Stimulated activated naive CD8-positive, alpha-beta T cell treated with anti-CD3 and anti-CD28 coated beads, Interleukin-15, Interleukin-2, amounts not matched to agents 100 U/mL and 50 U/mL, for 24 hours (primary cell): ENCODE measurements around the gene XPO1.
"Not testable (repeated sequence)": the region's sequence is repeated elsewhere in the genome, so short reads cannot be mapped to it uniquely, and the experiment has no call there.

ENCODE experiments used
- ATAC-seq: fragments of 150-1000 bp; cut with Tn5 transposase; one replicate; pipeline ENCODE4 v1.10.0; 2021
- DNase-seq: peaks from one replicate; pipeline ENCODE4 v3.0.0; 2021

Gene XPO1

DNA sequence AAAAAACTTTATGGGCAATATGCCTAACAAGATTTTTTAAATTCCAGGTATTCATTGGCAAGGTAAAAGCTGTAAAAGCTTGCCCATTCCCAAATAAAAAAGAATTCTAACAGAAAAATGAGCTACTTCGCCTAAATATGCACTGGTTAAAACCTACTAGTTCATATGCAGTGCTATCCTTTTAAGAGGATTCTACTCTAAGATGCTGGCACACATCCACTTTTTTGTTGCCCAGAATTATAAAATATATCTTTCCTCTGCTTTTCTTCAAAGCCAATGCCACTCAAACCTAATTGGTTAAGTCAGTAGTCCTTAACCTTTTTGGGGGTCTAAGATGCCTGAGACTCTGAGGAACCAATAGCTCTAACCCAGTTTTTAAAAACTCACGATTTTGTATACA, 3.2 kb downstream of the XPO1 start:
- DNase-seq = no peak

DNA sequence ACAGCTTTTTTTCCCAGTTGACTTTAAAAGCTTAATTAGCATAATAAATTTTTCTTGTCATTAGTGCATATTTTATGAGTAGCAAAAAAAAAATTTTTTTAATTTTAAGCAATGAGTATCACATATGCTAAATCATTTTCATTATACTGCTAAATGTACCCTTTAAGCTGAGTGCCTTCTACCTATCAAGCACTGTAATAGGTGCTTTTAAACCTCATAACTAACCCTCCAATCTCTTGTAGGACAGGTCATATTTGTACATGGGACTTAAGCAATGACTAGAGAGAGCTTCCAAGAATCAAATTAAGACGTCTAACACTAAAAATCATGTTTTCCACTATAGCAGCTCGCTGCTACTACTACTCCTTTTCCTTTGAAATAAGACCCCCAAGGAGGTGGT, 7.4 kb downstream of the XPO1 start:
- no peak for DNase-seq
- no peak for ATAC-seq

More for the DNA sequence above, 3.2 kb downstream of the XPO1 start:
- ATAC-seq = no peak

DNA sequence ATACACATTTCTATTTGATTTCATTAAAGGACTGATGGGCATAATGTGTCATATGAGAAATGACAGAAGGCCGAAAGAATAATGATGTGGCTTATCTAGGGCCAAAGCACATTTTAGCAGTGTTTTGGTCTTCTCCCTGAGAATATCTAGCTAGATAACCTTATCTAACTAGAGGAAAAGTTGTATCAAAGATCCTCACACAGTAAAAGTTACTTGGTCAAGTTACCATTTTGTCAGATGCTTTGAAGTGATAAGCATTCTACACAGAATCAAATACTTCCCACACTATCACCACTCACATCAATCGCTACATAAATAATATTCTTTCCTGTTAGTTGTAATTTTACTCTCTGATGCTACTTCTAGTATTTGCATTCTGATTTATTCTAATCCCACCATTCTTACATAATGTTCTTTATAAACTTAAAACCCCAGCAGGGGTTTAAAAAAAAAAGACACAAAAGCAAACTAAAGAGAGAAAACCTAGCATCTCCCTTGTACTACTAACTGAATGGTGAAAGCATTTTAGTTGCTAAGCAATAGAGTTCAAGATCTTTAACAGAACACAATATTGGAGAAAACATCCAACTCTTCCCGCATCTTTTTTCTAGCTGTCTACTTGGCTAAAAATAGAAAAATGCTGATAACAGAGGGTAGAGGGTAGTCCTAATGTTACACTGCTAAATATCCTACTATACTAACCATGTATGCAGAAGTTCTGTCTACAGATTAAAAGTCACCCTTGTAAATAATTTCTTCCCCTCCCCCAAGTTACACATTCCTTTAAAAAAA, 8.0 kb downstream of the XPO1 start:
- ATAC-seq (no peak), DNase-seq (no peak)

DNA sequence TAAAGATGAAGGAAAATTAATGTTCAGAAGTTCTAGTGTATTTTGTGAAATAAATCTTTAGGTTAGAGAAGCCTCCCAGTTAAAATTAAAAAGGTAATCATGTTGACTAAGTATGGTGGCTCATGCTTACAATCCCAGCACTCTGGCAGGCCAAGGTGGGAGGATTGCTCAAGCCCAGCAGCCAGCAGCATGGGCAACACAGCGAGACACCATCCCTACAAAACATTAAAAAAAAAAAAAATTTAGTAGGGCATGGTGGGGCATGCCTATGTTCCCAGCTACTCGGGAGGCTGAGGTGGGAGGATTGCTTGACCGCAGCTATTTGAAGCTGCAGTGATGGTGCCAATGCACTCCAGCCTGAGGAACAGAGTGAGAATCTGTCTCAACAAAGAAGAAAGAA, 17.9 kb downstream of the XPO1 start:
- DNase-seq = no peak
- no peak for ATAC-seq

DNA sequence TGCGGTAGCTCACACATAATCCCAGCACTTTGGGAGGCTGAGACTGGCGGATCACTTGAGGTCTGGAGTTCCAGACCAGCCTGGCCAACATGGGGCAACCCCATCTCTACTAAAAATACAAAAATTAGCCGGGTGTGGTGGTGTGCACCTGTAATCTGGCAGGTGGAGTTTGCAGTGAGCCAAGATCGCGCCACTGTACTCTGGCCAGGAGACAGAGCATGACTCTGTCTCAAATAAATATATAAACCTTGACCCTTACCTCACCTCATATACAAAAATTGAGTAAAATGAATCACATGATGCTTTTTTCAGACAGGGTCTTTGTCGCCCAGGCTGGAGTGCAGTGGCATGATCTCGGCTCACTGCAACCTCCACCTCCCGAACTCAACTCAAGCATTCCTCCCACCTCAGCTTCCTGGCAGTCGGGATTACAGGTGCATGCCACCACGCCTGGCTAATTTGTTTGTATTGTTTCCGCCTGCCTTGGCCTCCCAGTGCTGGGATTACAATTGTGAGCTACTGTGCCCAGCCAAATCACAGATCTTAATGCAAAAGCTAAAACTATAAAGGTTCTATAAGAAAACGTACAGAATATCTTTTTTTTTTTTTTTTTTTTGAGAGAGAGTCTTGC, 25.3 kb downstream of the XPO1 start:
- DNase-seq (no peak), ATAC-seq (no peak)

DNA sequence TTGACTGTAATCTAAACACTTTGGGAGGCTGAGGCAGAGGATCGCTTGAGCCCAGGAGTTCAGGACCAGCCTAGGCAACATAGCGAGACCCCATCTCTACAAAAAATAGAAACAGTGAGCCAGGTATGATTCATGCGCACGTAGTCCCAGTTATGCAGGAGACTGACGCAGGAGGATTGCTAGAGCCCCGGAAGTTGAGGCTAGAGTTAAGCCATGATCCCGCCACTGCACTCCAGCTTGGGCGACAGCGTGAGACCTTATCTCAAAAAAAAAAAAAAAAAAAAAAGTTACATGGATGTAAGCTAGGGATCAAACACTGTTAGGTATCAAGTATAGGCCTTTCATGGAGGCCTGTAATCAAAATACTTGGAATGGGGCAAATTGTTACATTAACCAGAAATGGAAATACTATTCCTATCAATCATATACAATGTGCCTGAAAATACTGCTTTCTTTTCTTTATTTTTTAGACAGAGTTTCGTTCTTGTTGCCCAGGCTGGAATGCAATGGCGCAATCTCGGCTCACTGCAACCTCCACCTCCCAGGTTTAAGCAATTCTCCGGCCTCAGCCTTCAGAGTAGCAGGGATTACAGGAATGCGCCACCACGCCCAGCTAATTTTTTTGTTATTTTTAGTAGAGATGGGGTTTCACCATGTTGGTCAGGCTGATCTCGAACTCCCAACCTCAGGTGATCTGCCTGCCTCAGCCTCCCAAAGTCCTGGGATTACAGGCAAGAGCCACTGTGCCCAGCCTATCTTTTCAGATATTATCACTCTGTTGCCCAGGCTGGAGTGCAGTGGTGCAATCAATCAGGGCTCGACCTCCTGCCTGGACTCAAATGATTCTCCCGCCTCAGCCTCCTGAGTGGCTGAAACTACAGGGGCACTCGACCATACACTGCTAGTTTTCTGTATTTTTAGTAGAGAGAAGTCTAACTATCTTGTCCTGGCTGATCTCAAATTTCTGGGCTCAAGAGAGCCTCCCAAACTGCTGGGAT, 27.2 kb downstream of the XPO1 start:
- no peak for ATAC-seq
- DNase-seq = no peak

DNA sequence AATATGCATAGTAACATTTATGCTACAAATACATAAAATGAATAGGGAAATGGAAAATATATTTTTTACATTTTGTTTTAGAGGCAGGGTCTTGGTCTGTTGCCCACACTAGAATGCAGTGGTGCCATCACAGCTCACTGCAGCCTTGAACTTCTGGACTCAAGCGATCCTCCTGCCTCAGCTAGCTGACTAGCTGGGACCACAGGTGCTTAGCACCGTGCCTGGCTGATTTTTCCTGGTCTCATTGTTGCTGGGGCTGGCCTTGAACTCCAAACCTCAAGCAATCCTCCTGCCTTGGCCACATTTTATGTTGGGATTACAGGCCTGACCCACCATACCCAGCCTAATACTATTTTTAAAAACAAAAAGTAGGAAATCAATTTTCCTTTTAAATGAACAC, 33.2 kb downstream of the XPO1 start:
- ATAC-seq = no peak

DNA sequence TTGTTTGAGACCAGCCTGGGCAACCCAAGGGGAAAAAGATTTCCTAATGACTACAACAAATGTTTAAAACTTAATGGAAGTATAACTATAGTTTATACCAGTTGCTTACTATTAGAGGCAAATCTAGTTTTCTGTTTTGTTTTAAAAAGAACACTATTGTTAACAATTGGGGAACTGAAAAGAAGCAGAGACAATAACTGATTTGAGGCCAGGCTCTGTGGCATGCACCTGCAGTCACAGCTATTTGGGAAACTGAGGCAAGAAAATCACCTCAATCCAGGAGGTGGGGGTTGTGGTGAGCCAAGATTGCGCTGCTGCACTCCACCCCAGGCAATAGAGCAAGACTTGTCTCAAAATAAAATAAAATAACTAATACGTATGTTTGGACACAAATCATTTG, 39.1 kb downstream of the XPO1 start:
- DNase-seq = no peak
- ATAC-seq = no peak

More for the DNA sequence above, 33.2 kb downstream of the XPO1 start:
- DNase-seq = no peak

DNA sequence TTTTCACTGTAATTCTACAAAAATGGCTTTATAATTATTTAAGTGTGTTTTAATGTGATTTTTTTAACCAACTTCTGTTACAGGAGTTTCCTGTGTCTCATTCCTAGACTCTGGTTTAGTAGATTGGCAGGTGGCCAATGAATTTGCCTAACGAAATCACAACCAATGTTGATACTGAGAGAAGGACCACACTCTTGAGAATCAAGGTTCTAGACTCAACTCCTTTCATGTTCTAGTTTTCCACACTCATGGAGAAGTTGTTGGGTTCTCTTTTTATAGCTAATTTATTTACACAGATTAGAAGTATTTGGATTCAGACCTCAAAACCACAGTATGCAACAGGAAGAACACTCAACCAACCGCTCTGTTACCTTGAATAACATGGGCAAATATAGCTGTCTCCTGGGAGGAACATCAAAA, 44.6 kb downstream of the XPO1 start:
- DNase-seq (no peak), ATAC-seq (no peak)

DNA sequence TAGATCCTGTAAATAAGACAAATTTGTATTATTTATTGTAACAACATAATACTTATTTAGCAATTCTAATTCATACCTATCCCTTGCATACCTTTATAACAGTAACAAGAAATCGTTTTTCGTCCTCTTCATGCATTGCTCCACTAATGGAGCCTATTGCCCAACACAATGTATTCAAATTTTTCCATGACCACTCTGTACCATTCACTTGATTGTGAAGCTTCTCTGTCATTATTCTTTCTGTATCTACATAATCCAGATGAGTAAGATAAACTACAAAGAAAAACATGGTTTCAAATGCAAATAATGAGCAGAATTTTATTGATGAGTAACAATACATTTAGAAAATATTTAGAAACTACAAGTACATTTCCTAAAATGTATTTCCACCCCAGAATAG, 45.7 kb downstream of the XPO1 start:
- ATAC-seq (no peak), DNase-seq (no peak)

DNA sequence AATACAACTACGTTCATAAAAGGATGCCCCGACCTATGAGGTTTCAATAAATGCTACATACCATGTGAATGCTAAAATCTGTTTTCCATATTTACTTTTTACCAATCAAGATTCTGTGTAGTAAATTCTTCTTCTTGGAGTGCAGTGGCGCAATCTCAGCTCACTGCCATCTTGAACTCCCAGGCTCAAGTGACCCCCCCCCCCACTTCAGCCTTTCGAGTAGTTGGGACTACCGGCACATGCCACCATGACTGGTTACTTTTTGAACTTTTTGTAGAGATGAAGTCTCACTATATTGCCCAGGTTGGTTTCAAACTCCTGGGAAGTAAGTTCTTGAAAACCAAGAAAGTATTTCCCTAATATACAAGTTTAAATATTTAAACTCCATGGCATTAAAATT, 52.9 kb downstream of the XPO1 start:
- no peak for DNase-seq
- ATAC-seq = no peak

DNA sequence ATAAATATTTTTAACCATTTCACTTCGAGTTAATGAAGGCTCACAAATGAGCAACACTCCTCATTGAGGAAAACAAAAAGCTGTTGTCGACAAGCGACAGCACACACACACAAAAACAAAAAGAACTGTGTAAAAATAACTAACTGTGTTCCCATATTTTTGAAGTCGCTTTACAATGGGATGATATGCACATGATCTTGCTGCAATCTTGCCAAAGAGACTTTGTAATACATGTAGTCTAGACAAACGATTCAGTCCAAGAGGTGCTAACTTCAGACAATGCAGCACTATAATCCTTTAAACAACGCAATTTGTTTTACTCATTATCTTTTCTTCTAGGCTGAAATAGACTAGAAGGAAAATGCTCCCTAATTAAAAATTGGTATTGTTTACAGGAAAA, 60.1 kb downstream of the XPO1 start:
- no peak for DNase-seq
- no peak for ATAC-seq

DNA sequence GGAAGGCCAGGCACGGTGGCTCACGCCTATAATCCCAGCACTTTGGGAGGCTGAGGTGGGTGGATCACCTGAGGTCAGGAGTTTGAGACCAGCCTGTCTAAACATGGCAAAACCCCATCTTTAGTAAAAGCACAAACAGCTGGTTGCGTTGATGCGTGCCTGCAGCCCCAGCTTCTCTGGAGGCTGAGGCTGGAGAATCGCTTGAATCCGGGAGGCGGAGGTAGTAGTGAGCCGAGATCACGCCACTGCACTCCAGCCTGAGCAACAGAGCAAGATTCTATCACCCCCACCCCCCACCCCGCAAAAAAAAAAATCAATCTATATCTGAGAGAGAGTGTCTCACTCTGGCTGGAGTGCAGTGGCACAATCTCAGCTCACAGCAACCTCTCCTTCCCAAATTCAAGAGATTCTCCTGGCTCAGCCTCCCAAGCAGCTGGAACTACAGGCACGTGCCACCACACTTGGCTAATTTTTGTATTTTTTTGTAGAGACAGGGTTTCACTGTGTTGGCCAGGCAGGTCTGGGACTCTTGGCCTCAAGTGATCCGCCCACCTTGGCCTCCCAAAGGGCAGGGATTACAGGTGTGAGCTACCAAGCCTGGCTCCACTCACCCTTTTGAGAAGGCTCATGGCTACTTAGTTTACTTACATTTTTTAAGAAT, 61.1 kb downstream of the XPO1 start:
- ATAC-seq, DNase-seq: not testable (repeated sequence)

DNA sequence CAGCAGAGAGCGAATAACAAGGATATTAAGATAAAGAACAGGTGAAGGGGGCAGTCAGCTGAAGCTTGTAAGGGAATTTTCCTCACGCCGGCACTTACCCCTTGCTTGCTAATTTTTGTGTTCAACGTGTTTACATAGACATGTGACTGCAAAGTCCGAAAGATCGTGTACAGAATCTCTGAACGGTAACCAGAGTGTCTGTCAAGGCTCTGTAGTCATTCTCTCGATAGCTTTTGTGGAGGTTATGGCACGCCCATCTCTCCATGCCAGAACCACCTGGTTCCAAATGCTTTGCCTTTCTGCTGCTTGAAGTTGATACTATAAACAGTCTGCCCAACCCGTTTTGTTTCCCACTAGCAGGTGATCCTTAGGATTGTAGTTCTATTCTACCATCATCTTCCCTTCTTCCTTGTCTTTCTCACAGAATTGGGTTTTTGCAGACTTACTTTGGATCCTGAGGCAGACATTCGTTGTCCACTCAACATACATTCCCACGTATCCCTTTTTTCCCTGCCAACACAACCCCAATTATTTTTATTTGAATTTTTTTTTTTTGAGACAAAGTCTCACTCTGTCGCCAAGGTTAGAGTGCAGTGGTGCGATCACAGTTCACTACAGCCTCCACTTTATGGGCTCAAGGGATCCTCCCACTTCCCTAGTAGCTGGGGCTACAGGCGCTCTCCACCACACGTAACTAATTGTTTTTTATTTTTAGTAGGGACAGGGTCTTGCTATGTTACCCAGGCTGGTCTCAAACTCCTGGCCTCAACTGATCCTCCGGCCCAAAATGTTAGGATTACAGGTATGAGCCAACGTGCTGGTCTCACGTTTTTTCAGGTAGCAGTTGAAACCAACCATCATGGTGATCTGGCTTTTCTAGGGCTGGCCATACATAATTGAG, 66.0 kb downstream of the XPO1 start:
- no peak for DNase-seq

DNA sequence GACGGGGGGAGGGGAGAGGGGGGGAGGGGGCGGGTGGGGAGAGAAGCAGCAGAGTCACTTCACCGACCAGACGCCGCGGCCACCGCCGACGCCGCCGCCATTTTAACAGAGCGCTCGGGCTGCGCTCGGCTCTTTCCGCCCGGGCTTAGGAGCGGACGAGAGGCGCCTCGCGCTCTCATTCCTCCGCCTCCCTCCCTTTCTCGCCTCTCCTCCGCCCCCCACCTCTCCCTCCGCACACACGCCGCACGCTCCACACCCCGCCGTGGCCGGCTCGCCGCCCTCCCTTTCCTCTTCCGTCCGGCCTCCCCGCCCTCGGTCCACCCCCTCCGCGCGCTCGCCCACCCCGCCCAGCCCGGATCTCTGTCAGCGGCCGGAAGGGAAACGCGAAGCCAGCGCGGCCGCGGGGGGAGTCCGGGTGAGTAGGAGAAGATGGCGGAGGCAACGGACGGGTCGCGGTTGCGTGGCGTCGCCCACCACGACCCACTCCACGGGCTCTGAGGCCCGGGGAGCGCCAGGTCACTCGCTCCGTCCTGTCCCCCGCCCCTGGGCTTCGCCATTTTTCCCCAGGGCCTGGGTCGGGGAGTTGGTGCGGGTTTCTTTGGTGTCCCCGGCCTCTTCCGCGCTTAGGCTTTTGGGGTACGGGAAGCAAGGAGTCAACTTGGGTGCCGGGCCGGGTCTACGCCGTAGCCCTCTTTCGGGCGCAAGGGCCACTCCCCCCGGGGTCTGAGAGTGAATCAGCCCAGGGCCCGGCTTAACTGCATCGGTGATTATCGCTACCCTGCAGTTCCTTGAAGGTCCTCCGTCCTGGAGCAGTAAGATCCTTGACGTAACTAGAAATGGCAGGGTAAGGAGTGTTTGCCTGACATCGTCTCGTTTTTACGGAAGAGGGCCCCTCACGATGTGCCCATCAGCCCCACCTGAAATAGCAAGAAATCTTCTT, 66.9 kb downstream of the XPO1 start, which contains the start of gene USP34:
Gene USP34, minus strand, starts transcription at position 123 of the 940 bp plus-strand sequence. CDS start 395 bp downstream, outside the sequence.
- ATAC-seq = peak; percentile 96

More for the DNA sequence above, 66.0 kb downstream of the XPO1 start:
- no peak for ATAC-seq

DNA sequence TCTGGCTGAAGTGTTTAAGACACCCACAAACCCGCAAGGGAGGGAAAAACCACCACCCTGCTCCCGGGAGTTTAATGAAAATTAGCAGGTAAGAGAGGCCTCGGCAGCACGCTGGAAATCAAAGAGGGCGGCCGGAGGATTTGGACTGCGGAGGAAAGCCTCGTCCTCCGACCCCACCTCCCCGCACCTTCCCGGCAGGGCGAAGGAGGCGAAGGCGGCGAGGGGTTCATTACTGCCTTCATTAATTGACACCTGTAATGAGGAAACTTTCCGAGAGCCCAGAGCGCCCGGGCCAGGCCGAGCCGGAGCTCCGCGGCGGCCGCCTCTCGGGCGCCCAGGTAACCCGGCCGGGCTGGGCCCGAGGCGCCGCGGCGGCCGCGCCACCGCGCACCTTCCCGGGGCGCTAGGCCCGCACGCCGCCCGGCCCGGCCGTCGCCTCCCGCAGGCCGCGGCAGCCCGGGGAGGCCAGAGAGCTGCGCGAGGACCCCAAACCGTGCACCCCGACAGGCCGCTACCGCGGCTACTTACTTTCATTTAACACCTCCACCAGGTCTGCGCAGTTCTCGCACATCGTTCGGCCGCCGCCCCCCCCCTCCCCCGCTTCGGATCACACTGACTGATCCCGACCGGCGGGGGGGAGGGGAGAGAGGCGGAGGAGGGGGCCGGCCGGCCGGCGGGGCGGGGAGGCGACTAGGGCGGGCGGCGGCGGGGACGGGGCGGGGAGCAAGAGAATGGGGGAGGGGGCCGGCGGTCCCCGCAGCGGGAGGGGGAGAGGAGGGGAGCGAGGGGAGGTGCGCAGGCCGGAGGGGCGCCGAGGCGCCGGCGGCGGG, 67.8 kb downstream of the XPO1 start:
- DNase-seq (peak; percentile 89), ATAC-seq (peak; percentile 37)

More for the DNA sequence above, 66.9 kb downstream of the XPO1 start, which contains the start of gene USP34:
- DNase-seq = peak; percentile 93

DNA sequence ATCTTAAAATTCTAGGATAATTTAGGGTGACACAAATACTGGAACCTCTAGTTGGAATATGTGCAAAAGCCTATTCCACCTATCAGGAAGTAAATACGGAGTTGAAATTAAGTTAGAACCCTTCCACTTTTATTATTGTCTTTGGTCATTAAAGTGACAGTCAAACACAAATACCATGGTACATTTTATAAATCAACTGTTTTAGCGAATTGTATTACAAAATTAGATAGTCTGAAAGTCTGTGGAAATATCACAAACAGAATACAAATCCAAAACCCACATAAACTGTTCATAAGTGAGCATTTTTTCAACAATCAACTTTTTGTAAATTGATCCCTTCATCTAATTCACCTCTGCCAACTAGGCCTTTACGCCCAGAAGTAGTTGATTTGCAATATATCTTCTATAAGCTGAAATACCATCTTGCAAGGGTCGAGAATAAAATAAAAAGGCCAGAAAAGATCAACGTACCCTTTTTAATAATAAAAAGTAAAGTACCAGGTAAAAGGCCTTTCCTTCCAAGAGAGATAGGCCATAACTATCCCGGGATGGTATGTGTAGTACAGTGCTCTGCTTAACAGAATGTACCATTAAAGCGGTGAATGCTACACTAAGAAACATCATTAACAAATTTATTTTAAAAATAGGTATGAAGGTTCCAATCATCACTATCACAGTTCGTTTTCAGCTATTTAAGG, 68.6 kb downstream of the XPO1 start:
- no peak for DNase-seq
- no peak for ATAC-seq

DNA sequence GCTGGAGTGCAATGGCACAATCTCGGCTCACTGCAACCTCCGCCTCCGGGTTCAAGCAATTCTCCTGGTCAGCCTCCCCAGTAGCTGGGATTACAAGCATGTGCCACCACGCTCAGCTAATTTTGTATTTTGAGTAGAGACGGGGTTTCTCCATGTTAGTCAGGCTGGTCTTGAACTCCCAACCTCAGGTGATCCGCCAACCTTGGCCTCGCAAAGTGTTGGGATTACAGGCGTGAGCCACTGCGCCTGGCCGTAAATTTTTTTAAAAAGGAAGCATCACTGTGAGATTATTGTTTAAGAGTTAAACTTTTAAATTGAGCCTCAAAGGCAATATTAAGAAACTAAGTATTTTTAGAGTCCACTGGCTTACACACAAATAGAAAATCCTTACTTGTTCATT, 69.9 kb downstream of the XPO1 start:
- not testable (repeated sequence) for DNase-seq, ATAC-seq
